CD14-positive monocyte (primary cell): Measurements from ENCODE around the gene ZNF367. TPM values are rescaled to one million over a fixed set of nuclear protein-coding genes. Genes with fewer than 3 reads are reported as not detected.

Experiments
- DNase-seq, 3 donors: peaks; one replicate each; pipeline ENCODE4 v3.0.0-alpha.2; 2011 to 2022
- H2AFZ ChIP-seq: 2 replicates; pipeline ENCODE4 v1.6.0; 2012; ENCODE audit warnings: mild to moderate bottlenecking, low read depth, low read length, inconsistent platforms; ENCODE audit not compliant: insufficient read depth, poor library complexity, severe bottlenecking
- H3K27ac ChIP-seq, 2 donors: 1 replicate in 1 of 2; 2 replicates in 1 of 2; pipeline ENCODE4 v1.5.1; 2012 to 2013; ENCODE audit warnings: low read length in 2 of 2, control low read depth in 1 of 2, inconsistent platforms in 1 of 2, low read depth in 1 of 2, mild to moderate bottlenecking in 1 of 2
- H3K27me3 ChIP-seq, 2 donors: one replicate each; pipeline versions ENCODE4 v1.6.0 to v1.6.1; 2011 to 2013; ENCODE audit warnings: low read length in 2 of 2; ENCODE audit not compliant: control insufficient read depth in 2 of 2, insufficient read depth in 2 of 2
- H3K36me3 ChIP-seq, 2 donors: replicated peaks in 1 of 2; 1 replicate in 1 of 2; 2 replicates in 1 of 2; pipeline versions ENCODE4 v1.5.1 to v1.6.1; 2012 to 2013; ENCODE audit warnings: low read length in 2 of 2, control low read depth in 1 of 2, inconsistent platforms in 1 of 2, mild to moderate bottlenecking in 1 of 2; ENCODE audit not compliant: insufficient read depth in 2 of 2, control insufficient read depth in 1 of 2
- H3K4me1 ChIP-seq, 2 donors: 1 replicate in 1 of 2; 2 replicates in 1 of 2; pipeline versions ENCODE4 v1.5.1 to v1.6.1; 2012 to 2013; ENCODE audit warnings: low read length in 2 of 2, control low read depth in 1 of 2, inconsistent platforms in 1 of 2, mild to moderate bottlenecking in 1 of 2, moderate library complexity in 1 of 2; ENCODE audit not compliant: insufficient read depth in 2 of 2, control insufficient read depth in 1 of 2
- H3K4me2 ChIP-seq: replicated peaks from 2 replicates; pipeline ENCODE3; 2012; ENCODE audit warnings: low read length, moderate library complexity, mild to moderate bottlenecking; ENCODE audit not compliant: poor library complexity, severe bottlenecking; ENCODE audit errors: extremely low read depth
- H3K4me3 ChIP-seq, 3 experiments: fragments of 200-600 bp in 1 of 3; sonication (generic) in 1 of 3; replicated peaks in 1 of 3; 1 replicate in 2 of 3; 2 replicates in 1 of 3; pipeline ENCODE4 v1.5.1; 2011 to 2013; ENCODE audit warnings: low read length in 3 of 3, mild to moderate bottlenecking in 3 of 3, control low read depth in 2 of 3, low read depth in 2 of 3, inconsistent platforms in 1 of 3, moderate library complexity in 1 of 3
- H3K79me2 ChIP-seq: 2 replicates; pipeline ENCODE4 v1.6.0; 2012; ENCODE audit warnings: mild to moderate bottlenecking, control low read depth, inconsistent platforms, low read length, moderate library complexity; ENCODE audit not compliant: insufficient read depth
- H3K9ac ChIP-seq: 2 replicates; pipeline ENCODE4 v1.6.0; 2017; ENCODE audit warnings: low read length, mild to moderate bottlenecking; ENCODE audit not compliant: insufficient read depth, poor library complexity, severe bottlenecking
- H3K9me3 ChIP-seq, 2 donors: replicated peaks in 1 of 2; 1 replicate in 1 of 2; 2 replicates in 1 of 2; pipeline versions ENCODE4 v1.5.1 to v1.6.1; 2012 to 2013; ENCODE audit warnings: low read length in 2 of 2, control low read depth in 1 of 2; ENCODE audit not compliant: control insufficient read depth in 1 of 2, insufficient read depth in 1 of 2
- H4K20me1 ChIP-seq: 2 replicates; pipeline ENCODE4 v1.6.0; 2012; ENCODE audit warnings: mild to moderate bottlenecking, low read length, control low read depth, moderate library complexity; ENCODE audit not compliant: insufficient read depth
- H3K27ac Mint-ChIP-seq, 7 donors: one replicate each; pipeline ENCODE4 v1.8.0; 2020; ENCODE audit warnings: mild to moderate bottlenecking in 7 of 7, mixed read lengths in 7 of 7, moderate library complexity in 6 of 7, inconsistent platforms in 2 of 7
- H3K27me3 Mint-ChIP-seq, 3 donors: one replicate each; pipeline ENCODE4 v1.8.0; 2021 to 2022; ENCODE audit warnings: low read depth in 3 of 3, mild to moderate bottlenecking in 3 of 3, mixed read lengths in 3 of 3, moderate library complexity in 3 of 3, inconsistent platforms in 1 of 3
- H3K36me3 Mint-ChIP-seq, 2 donors: one replicate each; pipeline ENCODE4 v1.8.0; 2020; ENCODE audit warnings: mixed read lengths in 2 of 2, inconsistent platforms in 1 of 2, mild to moderate bottlenecking in 1 of 2
- H3K4me1 Mint-ChIP-seq: one replicate; pipeline ENCODE4 v1.8.0; 2020; ENCODE audit warnings: mild to moderate bottlenecking, mixed read lengths
- H3K4me3 Mint-ChIP-seq, 2 donors: one replicate each; pipeline ENCODE4 v1.8.0; 2020; ENCODE audit warnings: mild to moderate bottlenecking in 2 of 2, mixed read lengths in 2 of 2, moderate library complexity in 1 of 2
- H3K9me3 Mint-ChIP-seq, 7 donors: one replicate each; pipeline ENCODE4 v1.8.0; 2020 to 2022; ENCODE audit warnings: mixed read lengths in 7 of 7, mild to moderate bottlenecking in 6 of 7, moderate library complexity in 6 of 7, inconsistent platforms in 2 of 7
- CTCF ChIP-seq: fragments of 200-600 bp; IDR thresholded peaks from one replicate; pipeline ENCODE4 v1.8.0; 2022; ENCODE audit warnings: antibody characterized with exemption, mild to moderate bottlenecking
- WGBS: methylation state at CpG from one replicate; pipeline ENCODE4 v1.1.5; 2013; ENCODE audit warnings: missing lambda C conversion rate; ENCODE audit not compliant: insufficient coverage; 5-methylcytosine and 5-hydroxymethylcytosine counted together
- intact Hi-C, 2 donors: fragments of 100-400 bp; cut with micrococcal nuclease; formaldehyde crosslinking; loops; one replicate each; pipeline versions ENCODE4 v1.15.0 to v1.15.1; 2023
- polyA plus RNA-seq, 3 donors: library from polyadenylated mRNA; depleted of rRNA in 1 of 3; unstranded in 2 of 3; stranded (reverse) in 1 of 3; fragments of 300-500 nt in 2 of 3; fragments of >200 nt in 1 of 3; fragmentation: Illumina TruSeq in 2 of 3; gene quantifications; 1 replicate in 2 of 3; 2 replicates in 1 of 3; pipeline ENCODE4 v1.2.3, GENCODE V29; 2012 to 2021

Gene ZNF367
- polyA plus RNA-seq, 3 donors = 0.08 to 0.21 TPM; not detected in 1

DNA sequence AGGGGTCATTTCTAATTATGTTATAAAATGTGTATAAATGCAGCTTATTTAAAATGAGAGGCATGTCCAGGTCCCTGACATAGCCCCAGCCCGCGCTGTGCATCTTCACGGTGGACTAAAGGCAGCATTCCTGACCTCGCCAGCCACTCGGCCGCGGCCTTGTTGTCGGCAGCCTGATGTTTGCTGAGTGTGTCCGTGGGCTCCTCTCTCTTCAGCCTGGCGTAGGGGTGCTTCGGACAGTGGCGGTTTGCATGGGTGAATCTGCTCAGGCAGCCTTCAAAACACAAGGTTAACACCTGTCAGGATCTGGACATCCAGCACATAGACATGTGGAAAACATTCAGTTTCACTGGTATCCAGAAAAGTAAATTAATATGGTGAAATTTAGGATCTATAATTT is 25.9 kb downstream of the ZNF367 start:
- 96% methylated on average over 9 of the region's 12 CpGs for WGBS
- Histone ChIP-seq H3K27ac (no peak overlapping the region), H2AFZ (no peak overlapping the region), H3K4me3 (no peak overlapping the region), H3K9ac (no peak overlapping the region), H3K9me3 (no peaks in the 10 kb centered on the region), H3K4me2 (no peak overlapping the region), H3K27me3 (no peaks in the 10 kb centered on the region), H4K20me1 (no peaks in the 10 kb centered on the region), H3K36me3 (peaks cover 11 to 44% of the 10 kb centered on the region in 2 donors), H3K4me1 (no peaks in the 10 kb centered on the region), H3K79me2 (peaks cover 11% of the 10 kb centered on the region)
- H3K4me3 Mint-ChIP-seq = no peak overlapping the region
- no peaks in the 10 kb centered on the region for H3K9me3 Mint-ChIP-seq
- H3K36me3 Mint-ChIP-seq = peaks cover 11 to 52% of the 10 kb centered on the region in 2 donors
- H3K27me3 Mint-ChIP-seq = no peaks in the 10 kb centered on the region
- no peak for TF ChIP-seq CTCF
- DNase-seq = no peak
- intact Hi-C loops = no loop called here
- peak overlapping the region in 3 of 7 donors; percentile 25 to 85 (median 82) for H3K27ac Mint-ChIP-seq
- no peaks in the 10 kb centered on the region for H3K4me1 Mint-ChIP-seq

GRCh38 chr9:96391021-96391765 is 27.0 kb downstream of the ZNF367 start:
- Histone ChIP-seq H3K9me3 (no peaks in the 10 kb centered on the region), H3K9ac (no peak overlapping the region), H3K27ac (peak overlapping the region in 1 of 2 donors; percentile 36), H3K4me2 (no peak overlapping the region), H2AFZ (no peak overlapping the region), H3K79me2 (peaks cover 6% of the 10 kb centered on the region), H3K36me3 (peaks cover 11 to 52% of the 10 kb centered on the region in 2 donors), H4K20me1 (no peaks in the 10 kb centered on the region), H3K4me1 (no peaks in the 10 kb centered on the region), H3K4me3 (no peak overlapping the region), H3K27me3 (no peaks in the 10 kb centered on the region)
- no peaks in the 10 kb centered on the region for H3K27me3 Mint-ChIP-seq
- H3K27ac Mint-ChIP-seq = peak overlapping the region in 4 of 7 donors; percentile 31 to 85 (median 70)
- DNase-seq = no peak
- intact Hi-C loops = no loop called here
- H3K4me3 Mint-ChIP-seq = no peak overlapping the region
- peaks cover 12 to 52% of the 10 kb centered on the region in 2 donors for H3K36me3 Mint-ChIP-seq
- no peaks in the 10 kb centered on the region for H3K9me3 Mint-ChIP-seq
- H3K4me1 Mint-ChIP-seq = no peaks in the 10 kb centered on the region
- TF ChIP-seq CTCF = no peak
- 78% methylated on average over 1 of the region's 5 CpGs for WGBS
